Mucosa of descending colon (tissue), 3 donors: ENCODE data around the gene IL36G. TPM values are rescaled to one million over a fixed set of nuclear protein-coding genes. Genes with fewer than 3 reads are reported as not detected.

Source experiments
- ATAC-seq: fragments of 200-7000 bp; cut with Tn5 transposase; one replicate; pipeline ENCODE4 v1.9.1; 2020; ENCODE audit warnings: mild to moderate bottlenecking, moderate library complexity
- DNase-seq, 3 donors: peaks; one replicate each; pipeline ENCODE4 v3.0.0-alpha.2; 2020
- H3K36me3 ChIP-seq: fragments of 200-600 bp; one replicate; pipeline ENCODE4 v1.8.0; 2021; ENCODE audit warnings: low read depth, mild to moderate bottlenecking
- H3K4me1 ChIP-seq: fragments of 200-600 bp; one replicate; pipeline ENCODE4 v1.8.0; 2021; ENCODE audit warnings: low read depth, mild to moderate bottlenecking
- H3K4me3 ChIP-seq: fragments of 200-600 bp; one replicate; pipeline ENCODE4 v1.8.0; 2021; ENCODE audit warnings: mild to moderate bottlenecking
- H3K9me3 ChIP-seq: fragments of 200-600 bp; one replicate; pipeline ENCODE4 v1.8.0; 2021; ENCODE audit warnings: mild to moderate bottlenecking
- CTCF ChIP-seq: fragments of 200-600 bp; IDR thresholded peaks from one replicate; pipeline ENCODE4 v1.8.0; 2022; ENCODE audit warnings: antibody characterized with exemption, mild to moderate bottlenecking
- intact Hi-C, 2 donors: fragments of 100-400 bp; cut with DNase I in 1 of 2; cut with micrococcal nuclease in 1 of 2; formaldehyde crosslinking; loops; one replicate each; pipeline versions ENCODE4 v1.11.0 to v1.11.1; 2022; cut with DNase I, micrococcal nuclease
- total RNA-seq, 3 donors: library from RNA; stranded (reverse); fragmentation: NEBNext Ultra II Directional in 2 of 3; extraction: Animal tissue kit (Norgen Biotek cat#: 25700) in 2 of 3; gene quantifications; one replicate each; pipeline versions ENCODE4 v1.2.1 to v1.2.4, GENCODE V29; 2021 to 2023
- donor health status: DM: no; HTN: no; CAD: no; lungs with moderate emphysema.
- donor health status: DM: no; HTN: no; CAD: no.
- donor health status: DM: no; HTN: yes; CAD: no.

Gene IL36G
- total RNA-seq, 3 donors from 2014 or later = not detected

DNA sequence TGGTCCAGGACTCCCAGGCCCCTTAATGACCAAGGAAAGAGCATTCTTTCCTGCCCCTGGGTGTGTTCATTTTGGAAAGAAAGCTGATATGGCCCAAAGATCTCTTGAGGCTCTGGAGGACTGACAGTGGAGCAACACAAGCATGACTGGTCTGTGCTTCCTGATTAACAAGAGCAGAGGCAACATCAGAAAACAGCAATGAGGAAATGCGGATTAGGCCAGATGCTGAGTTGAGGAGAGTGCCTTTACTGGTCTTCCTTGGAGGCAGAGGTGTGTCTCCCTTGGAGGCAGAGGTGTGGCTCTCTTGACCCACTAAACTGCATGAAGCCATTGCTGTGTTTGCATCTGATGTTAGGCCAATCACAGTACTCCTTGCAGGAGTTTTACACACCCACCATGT lies 54.9 kb downstream of the IL36G start:
- no peak for TF ChIP-seq CTCF
- intact Hi-C loops = no loop called here
- ATAC-seq (peak; percentile 50), DNase-seq (no peak)
- H3K36me3 ChIP-seq = no peaks in the 10 kb centered on the region
- no peak overlapping the region for H3K4me3 ChIP-seq
- no peaks in the 10 kb centered on the region for H3K9me3 ChIP-seq
- no peaks in the 10 kb centered on the region for H3K4me1 ChIP-seq

GRCh38 chr2:113034016-113034415 lies 56.2 kb downstream of the IL36G start:
- ATAC-seq (no peak), DNase-seq (no peak)
- Histone ChIP-seq H3K4me1 (no peaks in the 10 kb centered on the region), H3K4me3 (no peak overlapping the region), H3K9me3 (no peaks in the 10 kb centered on the region), H3K36me3 (no peaks in the 10 kb centered on the region)
- intact Hi-C loops = no loop called here
- no peak for TF ChIP-seq CTCF

Other genes starting within 250 kb of the IL36G start
- gene CKAP2L, start 213.4 kb upstream of the IL36G start, total RNA-seq = 1 to 10 TPM; 1.2 to 9.5 (median 2.8) TPM
- not detected for gene IL1A, start 193.5 kb upstream of the IL36G start, total RNA-seq
- gene IL1B, start 141.2 kb upstream of the IL36G start, total RNA-seq = 1 to 10 TPM; 2.1 to 6.4 (median 4.2) TPM
- gene IL37, start 66.8 kb upstream of the IL36G start, total RNA-seq = under 1 TPM in 2 of 3 donors, not detected in 1; 0.67 to 0.82 TPM
- not detected for gene IL36A, start 27.5 kb downstream of the IL36G start, total RNA-seq
- gene IL36B, start 74.9 kb downstream of the IL36G start, total RNA-seq = not detected
- gene IL36RN, start 81.2 kb downstream of the IL36G start, total RNA-seq = not detected
- gene IL1F10, start 90.0 kb downstream of the IL36G start, total RNA-seq = not detected
- 10 to 100 TPM in 1 of 3 donors, under 1 TPM in 2; 0.17 to 11.9 (median 0.76) TPM for gene IL1RN, start 149.6 kb downstream of the IL36G start, total RNA-seq
- gene PSD4, start 196.0 kb downstream of the IL36G start, total RNA-seq = 10 to 100 TPM; 40.8 to 91.3 (median 64.4) TPM